GM19438 (cell line): ENCODE data around the gene ZNF488.
"Not testable (repeated sequence)": the region's sequence is repeated elsewhere in the genome, so short reads cannot be mapped to it uniquely, and the experiment has no call there.

Experiments used
- ATAC-seq: cut with Tn5 transposase; IDR thresholded peaks from one replicate; pipeline ENCODE4 v1.9.1; 2021; ENCODE audit warnings: low read depth; ENCODE audit not compliant: unreplicated experiment

ZNF488 gene

DNA sequence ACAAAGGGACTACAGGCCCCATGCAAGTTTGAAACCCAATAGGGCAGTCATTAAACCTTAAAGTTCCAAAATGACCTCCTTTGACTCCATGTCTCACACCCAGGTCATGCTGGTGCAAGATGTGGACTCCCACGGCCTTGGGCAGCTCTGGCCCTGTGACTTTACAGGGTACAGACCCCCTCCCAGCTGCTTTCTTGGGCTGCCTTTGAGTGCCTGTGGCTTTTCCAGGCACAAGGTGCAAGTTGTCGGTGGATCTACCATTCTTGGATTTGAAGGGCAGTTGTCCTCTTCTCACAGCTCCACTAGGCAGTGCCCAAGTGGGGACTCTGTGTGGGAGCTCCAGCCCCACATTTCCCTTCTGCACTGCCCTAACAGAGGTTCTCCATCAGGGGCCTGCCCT, 2.0 kb upstream of the ZNF488 start:
- ATAC-seq, result not testable (repeated sequence)

GRCh38 chr10:47383261-47384147, 589 bp downstream of the ZNF488 start:
- ATAC-seq, result no peak

- no peak for ATAC-seq
These were observed 2.4 kb downstream of the ZNF488 start for GRCh38 chr10:47381427-47382379.

GRCh38 chr10:47381103-47381395, 3.0 kb downstream of the ZNF488 start:
- no peak for ATAC-seq

DNA sequence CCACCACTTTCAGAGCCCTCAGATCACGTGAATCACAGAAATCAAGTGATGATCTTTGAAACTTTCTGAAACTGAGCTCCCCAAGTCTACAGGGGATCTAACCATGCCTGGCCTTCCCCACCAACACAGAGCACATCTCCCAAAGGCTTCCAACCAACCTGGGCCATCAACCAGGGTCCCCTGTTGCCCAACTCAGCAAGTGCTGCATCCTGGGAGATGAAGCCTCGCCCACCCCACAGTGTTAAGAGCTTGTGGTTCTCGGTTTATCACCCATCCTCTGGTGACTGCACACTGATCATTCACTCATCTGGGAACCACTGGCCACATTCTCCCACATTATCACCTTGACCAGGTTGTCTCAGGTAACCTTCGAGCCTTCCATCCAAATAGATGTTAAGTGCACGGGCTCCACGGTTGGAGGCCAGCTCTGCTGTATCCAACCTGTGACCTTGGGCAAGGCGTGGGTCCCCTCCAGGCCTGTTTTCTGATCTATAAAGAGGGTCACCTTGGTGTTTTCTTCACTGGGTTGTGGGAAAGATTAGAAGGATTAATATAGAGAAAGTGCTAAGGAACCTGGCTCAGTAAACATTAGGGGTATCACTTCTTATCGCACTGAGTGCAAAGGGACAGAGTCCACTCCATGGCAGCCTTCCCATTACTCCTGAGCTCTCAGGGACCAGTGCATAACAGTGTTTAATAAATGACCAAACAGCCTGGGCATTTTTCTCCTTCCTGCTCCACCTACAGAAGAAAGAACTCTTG, 3.6 kb downstream of the ZNF488 start:
- ATAC-seq, result no peak

GRCh38 chr10:47379901-47380300, 4.2 kb downstream of the ZNF488 start:
- no peak for ATAC-seq

DNA sequence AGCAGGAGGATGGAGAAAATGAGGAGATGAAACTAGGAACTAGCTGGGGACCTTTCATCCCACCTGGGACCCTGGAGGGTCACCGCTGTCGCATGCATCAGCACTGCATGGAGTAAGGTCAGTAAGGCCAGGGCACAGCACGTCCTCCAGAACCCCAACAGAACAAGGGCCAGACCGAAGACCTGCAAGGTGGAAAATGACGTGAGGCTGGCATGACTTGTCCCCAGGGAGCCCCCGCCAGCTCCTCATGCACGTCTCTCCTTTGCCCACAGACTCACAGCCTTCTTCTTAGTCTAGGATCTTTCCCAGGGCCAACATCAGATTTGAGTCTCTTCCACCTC, 4.7 kb downstream of the ZNF488 start:
- ATAC-seq, result no peak

GRCh38 chr10:47378606-47379444, 5.3 kb downstream of the ZNF488 start:
- ATAC-seq, result no peak

- ATAC-seq, result no peak
These were observed 5.9 kb downstream of the ZNF488 start for GRCh38 chr10:47378183-47378510.

DNA sequence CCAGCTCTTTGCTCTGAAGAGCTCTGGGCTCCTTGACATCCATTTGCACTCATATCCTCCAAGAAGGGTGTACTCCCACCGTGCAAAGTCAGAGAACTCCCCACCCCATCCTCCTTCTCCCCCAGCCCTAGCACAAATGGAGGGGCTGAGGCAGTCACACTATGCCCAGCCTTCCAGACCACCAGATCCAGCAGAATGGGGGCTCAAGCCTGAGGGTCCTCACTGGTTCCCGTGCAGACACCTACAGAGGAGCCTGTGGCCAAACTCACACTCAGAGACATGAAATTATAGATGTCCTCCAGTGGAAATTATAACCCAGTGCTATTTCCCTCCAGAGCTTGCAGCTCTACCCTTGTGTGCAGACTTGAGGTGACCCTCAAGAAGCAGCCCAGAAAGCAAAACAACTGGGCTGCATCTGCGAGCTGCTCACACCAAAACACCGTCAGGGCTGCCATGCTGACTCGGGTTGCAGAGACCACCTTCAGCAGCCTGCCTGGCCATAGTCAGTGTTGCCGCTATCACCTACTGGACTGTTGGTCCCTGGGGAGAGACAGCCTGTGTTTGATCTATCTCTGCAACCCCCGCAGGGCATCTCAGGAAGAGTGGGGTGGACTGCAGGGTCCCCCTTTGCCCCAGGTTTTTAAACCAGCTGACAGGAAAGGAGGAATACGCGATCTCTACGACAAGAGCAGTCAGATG, 7.4 kb downstream of the ZNF488 start:
- ATAC-seq, result no peak

GRCh38 chr10:47374611-47375536, 9.2 kb downstream of the ZNF488 start:
- ATAC-seq, result no peak

GRCh38 chr10:47372726-47373125, 11.4 kb downstream of the ZNF488 start:
- ATAC-seq, result no peak

DNA sequence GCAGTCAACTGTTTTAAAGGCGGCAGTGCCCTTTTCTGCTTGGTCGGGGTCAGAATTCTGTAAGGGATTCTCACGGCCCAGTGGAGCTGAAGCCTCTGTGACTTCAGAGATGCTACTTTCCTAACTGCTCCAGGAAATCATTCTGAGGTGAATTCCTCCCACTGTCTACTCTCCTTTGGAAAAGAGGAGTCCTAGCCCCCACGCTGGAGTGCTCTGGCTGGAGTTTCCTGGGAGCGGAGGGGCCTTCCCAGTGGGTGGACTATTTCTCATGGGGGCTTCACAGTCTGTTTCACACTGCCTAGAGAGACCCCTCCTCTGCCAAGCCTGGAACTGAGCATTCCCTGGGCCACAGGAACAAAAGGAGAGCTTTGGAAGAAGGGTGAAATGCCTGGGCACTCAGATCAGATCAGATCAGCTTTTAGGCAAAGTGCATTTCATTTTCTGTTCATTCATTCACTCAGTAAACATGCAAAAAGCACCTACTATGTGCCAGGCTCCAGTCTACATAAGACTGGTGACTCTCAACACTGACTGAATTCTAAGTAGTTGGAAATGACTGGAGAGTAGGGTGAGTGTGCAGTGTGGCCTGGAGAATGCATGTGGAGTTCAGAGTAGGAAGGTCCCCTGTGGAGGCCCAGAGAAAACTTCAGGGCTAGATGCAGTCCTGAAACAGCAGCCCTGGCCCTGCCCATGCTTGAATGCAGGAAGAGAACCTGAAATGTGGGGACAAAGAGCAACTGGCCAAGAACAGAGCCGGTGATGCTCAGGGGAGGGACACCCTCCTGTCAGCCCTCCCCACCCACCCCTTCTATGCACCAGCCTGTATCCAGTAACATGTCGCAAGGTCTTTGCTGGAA, 12.2 kb downstream of the ZNF488 start:
- no peak for ATAC-seq

DNA sequence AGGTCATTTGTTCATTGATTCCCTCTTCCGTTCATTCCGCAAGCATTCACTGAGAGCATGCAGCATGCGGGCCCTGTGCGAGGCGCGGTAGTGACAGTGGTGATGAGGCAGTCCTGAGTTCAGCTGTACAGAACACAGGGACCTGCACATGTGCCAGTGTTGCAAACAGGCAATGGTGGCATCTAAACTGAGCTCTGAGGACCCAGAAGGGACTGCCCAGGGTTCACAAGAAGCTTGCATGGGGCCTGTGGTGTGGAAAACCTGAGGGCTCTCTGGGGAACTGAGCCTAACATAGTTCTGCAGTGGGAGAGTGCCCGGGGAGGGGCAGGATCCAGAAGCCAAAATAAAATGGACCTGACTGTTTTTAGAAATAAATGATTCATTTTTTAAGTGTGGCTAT, 13.2 kb downstream of the ZNF488 start:
- no peak for ATAC-seq

- ATAC-seq, result no peak
These were observed 13.9 kb downstream of the ZNF488 start for GRCh38 chr10:47370015-47370767.

DNA sequence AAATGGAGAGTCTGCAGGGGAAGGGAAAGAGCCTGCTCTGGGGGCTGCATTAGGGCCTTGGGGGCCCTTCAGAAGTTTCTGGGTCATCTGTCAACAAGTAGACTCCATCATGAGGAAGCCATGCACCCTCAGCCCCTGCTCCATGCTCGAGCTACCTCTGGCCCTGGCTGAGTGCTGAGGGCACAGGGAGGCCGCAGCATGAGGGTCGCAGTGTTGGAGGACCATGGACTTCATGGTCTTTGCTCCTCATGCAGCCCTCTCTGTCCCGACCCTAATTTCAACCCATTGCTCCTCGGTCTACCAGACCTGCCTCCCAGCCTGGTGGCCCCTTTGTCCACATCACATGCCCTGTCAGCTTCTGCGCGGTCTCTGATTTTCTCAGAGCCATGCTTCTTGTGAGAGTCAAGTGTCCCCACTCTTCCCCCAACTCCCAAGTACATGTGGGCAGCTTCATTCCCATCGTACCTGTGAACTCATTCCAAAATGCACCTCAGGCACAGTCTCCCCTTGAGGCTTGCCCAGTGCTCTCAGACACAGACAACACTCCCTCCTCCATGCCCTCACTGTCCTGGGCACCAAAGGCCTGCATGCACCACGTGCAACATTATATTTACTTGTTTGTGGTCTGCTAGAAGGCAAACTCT, 14.7 kb downstream of the ZNF488 start:
- ATAC-seq, result no peak
